Measurements from ENCODE around the gene ETV6.

ETV6 gene

DNA sequence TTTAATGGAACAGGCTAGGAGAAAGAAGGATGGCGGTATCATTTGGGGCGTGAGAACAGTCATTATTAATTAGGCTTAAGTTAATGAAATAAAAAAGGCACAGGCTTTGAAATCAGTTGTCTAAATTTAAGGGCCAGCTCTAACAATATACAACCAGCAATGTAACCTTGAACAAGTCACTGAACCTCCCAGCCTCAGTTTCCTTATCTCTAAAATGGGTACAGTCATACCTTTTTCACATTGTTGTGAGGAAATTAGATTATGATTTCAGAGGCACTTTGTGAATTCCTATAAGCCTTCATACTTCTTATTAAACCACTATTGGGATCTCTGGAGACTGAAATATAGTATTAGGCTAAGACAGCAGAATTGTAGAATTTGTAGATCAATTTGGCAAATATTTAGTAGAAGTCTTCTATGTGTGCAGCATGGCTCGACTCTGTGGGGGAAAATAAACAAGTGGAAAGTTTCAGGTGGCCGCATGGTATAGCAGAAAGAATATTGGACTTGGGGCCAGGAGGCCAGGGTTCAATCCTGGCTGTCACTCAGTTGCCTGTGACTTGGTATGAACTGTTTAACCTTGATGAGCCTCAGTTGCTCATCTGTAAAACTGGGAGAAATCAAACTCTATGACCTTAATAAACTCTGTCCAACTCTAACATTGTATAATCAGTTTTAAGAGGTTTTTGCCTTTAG, 117.7 kb downstream of the ETV6 start:
- Mint-ChIP-seq H3K9me3 (no peaks in the 10 kb centered on the region), H3K4me1 (peaks cover 56% of the 10 kb centered on the region), H3K4me3 (peak overlapping the region; percentile 82), H3K27ac (peak overlapping the region; percentile 95), H3K27me3 (no peaks in the 10 kb centered on the region), H3K36me3 (peaks cover 7% of the 10 kb centered on the region)
- DNase-seq (ENCODE audit: low spot score in 2 of 2) (no peak), ATAC-seq (ENCODE audit: low read depth) (no peak)

DNA sequence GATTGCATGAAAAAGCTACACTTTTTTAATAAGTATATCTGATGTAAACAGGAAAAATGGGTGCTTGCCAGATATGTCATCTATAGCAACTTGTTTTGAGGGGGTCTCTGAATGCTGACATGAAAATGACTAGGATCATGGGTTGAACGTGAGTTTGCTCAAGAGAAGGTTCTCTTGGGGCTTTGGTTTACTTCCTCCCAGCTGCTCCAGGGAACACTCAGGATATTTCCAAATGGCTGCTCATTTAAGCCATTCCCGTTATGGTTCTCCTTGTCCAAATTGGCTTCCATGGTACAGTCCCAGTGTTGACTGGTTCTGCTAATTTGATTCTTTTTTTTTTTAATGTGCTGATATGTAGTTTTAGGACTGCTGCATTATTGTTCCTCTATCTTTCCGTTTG, 118.3 kb downstream of the ETV6 start:
- ATAC-seq (ENCODE audit: low read depth) = no peak
- Mint-ChIP-seq H3K9me3 (no peaks in the 10 kb centered on the region), H3K36me3 (peaks cover 7% of the 10 kb centered on the region), H3K27ac (peak overlapping the region; percentile 95), H3K4me1 (peaks cover 50% of the 10 kb centered on the region), H3K4me3 (no peak overlapping the region), H3K27me3 (no peaks in the 10 kb centered on the region)
- no peak for DNase-seq (ENCODE audit: low spot score in 2 of 2)

DNA sequence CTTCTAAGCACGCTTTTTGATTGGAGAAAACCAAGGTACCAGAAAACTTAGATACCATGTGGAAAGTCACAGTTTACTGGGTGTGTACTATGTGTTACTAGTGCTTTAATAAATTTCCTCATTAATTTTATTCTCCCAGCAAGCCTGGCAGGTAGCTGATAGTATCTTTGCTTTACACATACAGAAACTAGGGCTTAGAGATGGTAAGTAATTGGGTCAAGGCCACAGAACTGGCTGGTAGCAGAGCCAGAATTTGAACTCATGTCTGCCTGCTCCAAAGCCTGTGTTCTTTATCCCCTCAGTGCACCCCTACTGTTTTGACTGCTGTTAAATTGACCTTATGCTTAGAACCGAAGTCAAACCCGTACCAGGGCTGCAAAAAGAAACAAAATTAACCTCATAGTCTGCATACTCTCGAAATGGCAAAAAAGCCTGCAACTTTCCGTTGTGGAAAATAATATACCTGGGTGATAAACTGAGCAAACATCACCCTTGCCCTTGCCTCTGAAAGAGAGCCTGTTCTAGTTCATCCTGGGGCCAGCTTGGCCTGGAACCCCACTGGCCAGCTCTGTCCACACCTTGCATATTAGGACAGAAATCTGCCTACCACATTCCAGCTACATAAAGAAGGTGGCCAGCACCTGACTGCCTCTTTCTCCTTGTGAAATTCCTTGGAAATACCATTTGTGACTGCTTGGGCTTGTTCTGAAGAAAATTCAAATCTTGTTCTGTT, 118.9 kb downstream of the ETV6 start:
- Mint-ChIP-seq H3K36me3 (peaks cover 7% of the 10 kb centered on the region), H3K4me3 (no peak overlapping the region), H3K9me3 (no peaks in the 10 kb centered on the region), H3K27me3 (no peaks in the 10 kb centered on the region), H3K27ac (peak overlapping the region; percentile 95), H3K4me1 (peaks cover 46% of the 10 kb centered on the region)
- no peak for ATAC-seq (ENCODE audit: low read depth)
- no peak for DNase-seq (ENCODE audit: low spot score in 2 of 2)

DNA sequence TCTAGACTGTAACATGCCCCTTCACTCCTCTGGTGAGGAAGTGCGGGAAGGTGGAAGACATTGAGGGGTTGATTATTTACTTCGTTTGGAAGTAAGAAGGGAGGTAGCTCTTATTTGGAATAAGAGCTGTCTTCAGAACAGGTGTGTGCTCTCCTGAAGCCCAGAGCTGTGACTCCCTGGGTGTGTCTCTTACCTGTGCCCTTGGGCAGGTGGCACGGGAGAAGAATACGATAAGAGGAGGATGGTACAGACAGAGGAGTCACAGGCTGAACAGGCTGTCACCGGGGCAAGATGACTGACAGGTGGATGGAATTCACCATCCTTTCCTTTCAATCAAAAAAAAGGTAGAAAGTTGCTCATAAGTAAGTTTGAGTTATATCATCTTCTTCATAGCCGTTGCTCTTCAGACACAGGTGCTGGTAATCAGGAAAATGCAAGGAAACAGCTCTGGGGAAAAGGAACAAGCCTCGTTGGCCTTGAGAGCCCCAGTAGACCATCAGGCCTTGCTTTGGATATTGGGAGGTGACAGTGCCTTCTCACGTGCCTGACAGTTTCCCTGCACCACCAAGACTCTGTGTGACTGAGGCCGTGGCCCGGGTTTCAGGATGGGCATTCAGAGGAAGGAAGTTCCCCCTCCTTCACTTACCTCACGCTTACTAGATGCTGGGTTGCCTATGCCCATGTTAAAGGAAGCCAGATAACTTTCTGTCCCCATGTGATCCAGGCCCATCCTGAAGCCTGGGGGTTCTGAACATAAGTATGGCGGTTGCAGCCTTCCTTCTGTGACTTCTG, 120.4 kb downstream of the ETV6 start:
- H3K4me3 Mint-ChIP-seq = no peak overlapping the region
- ATAC-seq (ENCODE audit: low read depth) (no peak), DNase-seq (ENCODE audit: low spot score in 2 of 2) (no peak)
- no peaks in the 10 kb centered on the region for H3K9me3 Mint-ChIP-seq
- H3K27ac Mint-ChIP-seq = peak overlapping the region; percentile 95
- H3K4me1 Mint-ChIP-seq = peaks cover 44% of the 10 kb centered on the region
- H3K36me3 Mint-ChIP-seq = peaks cover 14% of the 10 kb centered on the region
- no peaks in the 10 kb centered on the region for H3K27me3 Mint-ChIP-seq

DNA sequence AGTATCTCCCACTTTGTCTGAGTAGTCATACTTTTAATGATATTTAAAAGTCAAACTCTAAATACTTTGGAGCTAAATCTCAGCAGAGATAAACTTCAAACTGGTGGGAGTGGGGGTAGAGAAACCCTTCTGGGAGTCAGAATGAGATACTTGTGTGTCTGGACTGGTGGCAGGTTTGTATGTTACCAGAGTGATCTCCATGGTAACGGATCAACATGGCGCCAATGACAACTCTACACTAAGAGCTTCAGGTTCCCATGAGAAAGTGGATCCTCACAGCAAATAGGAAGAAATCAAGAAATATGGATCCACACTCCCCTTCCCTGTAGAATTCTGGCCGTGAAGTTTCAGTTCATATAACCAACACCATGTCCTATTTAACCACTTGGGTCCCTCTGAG, 121.9 kb downstream of the ETV6 start:
- peak; percentile 63 for ATAC-seq (ENCODE audit: low read depth)
- peak overlapping the region; percentile 95 for H3K27ac Mint-ChIP-seq
- no peaks in the 10 kb centered on the region for H3K27me3 Mint-ChIP-seq
- peaks cover 15% of the 10 kb centered on the region for H3K36me3 Mint-ChIP-seq
- H3K9me3 Mint-ChIP-seq = no peaks in the 10 kb centered on the region
- H3K4me3 Mint-ChIP-seq = no peak overlapping the region
- DNase-seq (ENCODE audit: low spot score in 2 of 2) = no peak
- H3K4me1 Mint-ChIP-seq = peaks cover 35% of the 10 kb centered on the region

DNA sequence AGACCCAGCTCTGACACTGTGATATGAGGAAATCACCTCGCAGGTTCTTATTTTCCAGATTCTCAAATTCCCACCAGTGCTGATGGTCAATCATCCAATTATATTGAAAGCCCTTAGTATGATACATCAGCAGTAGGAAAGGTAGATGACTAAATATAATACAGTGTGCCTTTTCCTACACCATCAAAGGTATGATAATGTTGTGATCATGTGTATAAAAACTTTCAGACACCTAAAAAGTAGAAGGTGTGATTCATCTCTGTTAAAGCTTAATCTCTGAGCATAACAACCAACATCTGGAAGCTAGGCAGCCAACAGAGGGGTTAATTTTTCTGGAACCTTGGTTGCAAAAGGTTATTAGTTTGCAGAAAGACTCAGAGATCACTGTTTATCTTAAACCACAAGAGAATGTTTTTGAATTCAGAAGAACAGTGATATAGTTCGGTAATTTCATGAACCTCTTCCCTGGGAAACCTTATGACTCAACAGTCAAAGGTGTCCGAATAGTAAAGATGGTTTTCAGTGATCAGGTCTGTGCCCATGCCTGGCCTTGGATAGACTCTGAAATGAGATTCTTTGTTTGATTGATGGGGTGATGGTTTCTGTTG, 122.5 kb downstream of the ETV6 start:
- H3K27ac Mint-ChIP-seq = no peak overlapping the region
- H3K4me3 Mint-ChIP-seq = no peak overlapping the region
- no peaks in the 10 kb centered on the region for H3K9me3 Mint-ChIP-seq
- DNase-seq (ENCODE audit: low spot score in 2 of 2) = no peak
- peaks cover 29% of the 10 kb centered on the region for H3K4me1 Mint-ChIP-seq
- no peak for ATAC-seq (ENCODE audit: low read depth)
- H3K27me3 Mint-ChIP-seq = no peaks in the 10 kb centered on the region
- H3K36me3 Mint-ChIP-seq = peaks cover 15% of the 10 kb centered on the region

DNA sequence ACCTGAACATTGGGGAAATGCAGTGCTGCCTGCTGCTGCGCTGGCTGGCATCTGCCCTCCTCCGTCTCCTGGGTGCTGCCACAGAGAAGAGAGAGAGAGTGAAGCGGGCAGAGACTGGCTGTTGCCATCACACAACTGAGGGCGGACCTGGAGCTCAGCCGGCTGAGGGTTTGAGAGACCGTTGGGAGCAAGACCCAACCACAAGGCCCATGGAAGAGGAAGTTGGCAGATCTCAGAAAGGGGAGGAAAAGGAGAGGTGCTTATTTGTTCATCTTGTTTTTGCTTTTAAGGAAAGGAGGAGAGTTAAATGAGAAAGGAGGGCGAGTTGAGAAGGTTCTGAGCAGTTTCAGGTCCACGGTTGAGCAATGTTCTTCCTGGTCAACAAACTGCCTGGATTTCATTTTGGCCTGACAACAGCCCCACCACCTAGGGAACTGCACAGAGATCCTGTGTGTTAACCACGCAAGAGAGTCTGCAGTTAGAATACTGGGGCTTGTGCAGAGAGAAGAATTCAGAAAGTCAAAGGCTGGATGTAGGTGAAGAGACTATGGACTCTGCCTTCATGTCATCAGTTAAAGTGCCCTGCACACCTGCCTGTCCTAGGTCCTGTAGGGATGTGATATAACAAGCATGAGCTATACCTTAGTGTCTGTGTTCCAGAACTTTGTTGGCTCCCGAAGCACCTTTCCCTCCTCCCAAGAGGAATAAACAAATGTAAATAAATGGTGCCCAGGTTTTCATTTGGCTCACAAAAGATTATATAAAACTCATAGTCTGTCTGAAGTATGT, 124.6 kb downstream of the ETV6 start:
- ATAC-seq (ENCODE audit: low read depth) = no peak
- H3K27me3 Mint-ChIP-seq = no peaks in the 10 kb centered on the region
- H3K9me3 Mint-ChIP-seq = no peaks in the 10 kb centered on the region
- H3K36me3 Mint-ChIP-seq = peaks cover 19% of the 10 kb centered on the region
- H3K27ac Mint-ChIP-seq = peak overlapping the region; percentile 36
- peak overlapping the region; percentile 12 for H3K4me3 Mint-ChIP-seq
- DNase-seq (ENCODE audit: low spot score in 2 of 2) = no peak
- peaks cover 30% of the 10 kb centered on the region for H3K4me1 Mint-ChIP-seq

- Mint-ChIP-seq H3K4me3 (no peak overlapping the region), H3K27ac (peak overlapping the region; percentile 24), H3K9me3 (no peaks in the 10 kb centered on the region), H3K36me3 (peaks cover 17% of the 10 kb centered on the region), H3K4me1 (peaks cover 27% of the 10 kb centered on the region), H3K27me3 (no peaks in the 10 kb centered on the region)
- DNase-seq (ENCODE audit: low spot score in 2 of 2) (no peak), ATAC-seq (ENCODE audit: low read depth) (no peak)
Measured at GRCh38 chr12:11774821-11775220, 125.3 kb downstream of the ETV6 start.

DNA sequence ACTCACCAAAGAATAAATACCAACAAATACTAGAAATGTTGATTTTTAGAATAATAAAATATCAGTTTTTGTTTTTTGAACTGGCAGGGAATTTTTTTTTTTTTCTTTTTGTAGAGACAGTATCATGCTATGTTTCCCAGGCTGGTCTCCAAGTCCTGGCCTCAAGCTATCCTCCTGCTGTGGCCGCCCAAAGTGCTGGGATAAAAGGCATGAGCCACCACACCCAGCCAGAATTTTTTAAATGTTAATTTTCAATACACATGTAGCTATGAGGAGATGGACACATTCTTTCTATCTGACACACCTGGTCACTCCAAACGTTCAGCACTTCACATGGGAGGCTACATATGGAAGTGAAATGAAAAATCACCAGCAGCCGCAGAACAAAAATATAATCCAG, 126.8 kb downstream of the ETV6 start:
- ATAC-seq (ENCODE audit: low read depth) (no peak), DNase-seq (ENCODE audit: low spot score in 2 of 2) (no peak)
- Mint-ChIP-seq H3K27ac (no peak overlapping the region), H3K9me3 (no peaks in the 10 kb centered on the region), H3K4me1 (peaks cover 27% of the 10 kb centered on the region), H3K4me3 (no peak overlapping the region), H3K36me3 (peaks cover 14% of the 10 kb centered on the region), H3K27me3 (no peaks in the 10 kb centered on the region)

GRCh38 chr12:11777451-11777850, 128.0 kb downstream of the ETV6 start:
- H3K36me3 Mint-ChIP-seq = peaks cover 12% of the 10 kb centered on the region
- no peaks in the 10 kb centered on the region for H3K9me3 Mint-ChIP-seq
- no peaks in the 10 kb centered on the region for H3K27me3 Mint-ChIP-seq
- H3K27ac Mint-ChIP-seq = peak overlapping the region; percentile 58
- no peak overlapping the region for H3K4me3 Mint-ChIP-seq
- peaks cover 28% of the 10 kb centered on the region for H3K4me1 Mint-ChIP-seq
- ATAC-seq (ENCODE audit: low read depth) = no peak
- no peak for DNase-seq (ENCODE audit: low spot score in 2 of 2)

DNA sequence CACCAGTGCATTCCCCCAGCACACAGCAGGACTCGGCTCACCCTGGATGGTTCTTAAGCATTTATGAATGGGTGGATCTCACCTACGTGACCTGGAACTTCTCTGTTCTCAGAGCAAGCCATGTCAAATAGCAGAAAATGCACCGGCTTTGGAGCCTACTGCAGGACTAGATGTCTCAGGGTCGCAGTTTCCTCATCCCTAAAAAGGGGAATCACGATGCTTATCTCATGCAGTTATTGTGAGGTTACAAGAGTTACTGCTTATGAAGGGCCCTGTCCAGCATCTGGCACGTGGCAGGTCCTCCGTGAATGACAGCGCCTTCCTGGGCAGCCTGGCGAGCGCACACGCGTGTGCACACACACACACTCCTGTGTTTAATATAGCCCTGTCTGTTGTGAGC, 128.5 kb downstream of the ETV6 start:
- Mint-ChIP-seq H3K36me3 (peaks cover 15% of the 10 kb centered on the region), H3K4me3 (no peak overlapping the region), H3K4me1 (peaks cover 31% of the 10 kb centered on the region)

DNA sequence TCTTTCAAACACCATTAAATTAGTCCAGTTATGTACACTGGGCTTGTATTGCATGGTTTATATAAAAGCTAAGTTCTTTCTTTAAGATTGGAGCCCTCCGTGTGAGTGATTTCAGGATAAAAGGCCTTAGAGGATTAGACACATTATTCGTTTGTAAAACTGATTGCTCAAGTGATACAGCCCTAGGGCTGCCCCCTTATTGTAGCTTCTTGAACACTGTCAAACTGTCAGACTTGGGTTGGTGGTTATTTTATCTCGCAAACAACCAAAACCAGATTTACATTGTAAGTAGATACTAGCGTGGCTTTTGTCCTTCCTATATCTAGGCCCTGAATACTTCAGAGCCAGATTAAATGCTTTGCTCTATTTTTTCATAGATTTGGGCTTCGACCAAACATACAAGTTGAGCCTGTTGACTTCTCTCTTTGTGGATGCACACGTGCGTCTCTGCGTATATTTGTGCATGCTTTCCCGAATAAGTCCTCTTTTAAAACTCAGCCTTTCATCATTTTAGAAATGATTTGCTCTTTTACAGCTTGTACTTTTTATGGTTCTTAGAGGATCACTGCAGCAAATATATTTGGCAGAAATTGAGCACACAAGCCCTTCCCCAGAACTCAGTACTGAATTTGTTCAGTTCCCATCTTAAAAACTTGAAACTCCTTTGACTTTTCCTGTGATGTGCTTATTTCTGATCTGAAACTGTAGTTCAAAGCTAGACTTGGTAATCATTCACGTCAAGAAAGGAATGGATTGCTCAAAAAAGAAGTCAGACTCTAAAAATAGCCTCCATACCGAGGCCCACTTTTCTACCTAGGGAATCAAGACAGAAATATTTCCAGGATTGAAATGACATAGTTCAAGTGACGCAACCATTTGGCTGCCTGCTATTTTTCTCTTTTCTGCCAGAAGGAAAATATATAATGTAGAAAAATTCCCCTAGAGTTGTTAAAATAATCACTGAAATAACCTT, 129.5 kb downstream of the ETV6 start:
- Mint-ChIP-seq H3K36me3 (peaks cover 16% of the 10 kb centered on the region), H3K27ac (peak overlapping the region; percentile 90), H3K9me3 (no peaks in the 10 kb centered on the region), H3K27me3 (no peaks in the 10 kb centered on the region), H3K4me1 (peaks cover 33% of the 10 kb centered on the region), H3K4me3 (no peak overlapping the region)
- DNase-seq (ENCODE audit: low spot score in 2 of 2) = no peak
- no peak for ATAC-seq (ENCODE audit: low read depth)

More for the DNA sequence above, 128.5 kb downstream of the ETV6 start:
- DNase-seq (ENCODE audit: low spot score in 2 of 2) (no peak), ATAC-seq (ENCODE audit: low read depth) (no peak)
- H3K9me3 Mint-ChIP-seq = no peaks in the 10 kb centered on the region
- peak overlapping the region; percentile 58 for H3K27ac Mint-ChIP-seq
- no peaks in the 10 kb centered on the region for H3K27me3 Mint-ChIP-seq
